CD4-positive, alpha-beta T cell treated with Interleukin-1 beta for 1 hour (primary cell): ENCODE data around the gene PPHLN1.
"Not testable (repeated sequence)": the region's sequence is repeated elsewhere in the genome, so short reads cannot be mapped to it uniquely, and the experiment has no call there.

Source experiments
- DNase-seq, 2 donors: peaks; one replicate each; pipeline ENCODE4 v3.0.0-alpha.2; 2020 to 2022

Gene PPHLN1

DNA sequence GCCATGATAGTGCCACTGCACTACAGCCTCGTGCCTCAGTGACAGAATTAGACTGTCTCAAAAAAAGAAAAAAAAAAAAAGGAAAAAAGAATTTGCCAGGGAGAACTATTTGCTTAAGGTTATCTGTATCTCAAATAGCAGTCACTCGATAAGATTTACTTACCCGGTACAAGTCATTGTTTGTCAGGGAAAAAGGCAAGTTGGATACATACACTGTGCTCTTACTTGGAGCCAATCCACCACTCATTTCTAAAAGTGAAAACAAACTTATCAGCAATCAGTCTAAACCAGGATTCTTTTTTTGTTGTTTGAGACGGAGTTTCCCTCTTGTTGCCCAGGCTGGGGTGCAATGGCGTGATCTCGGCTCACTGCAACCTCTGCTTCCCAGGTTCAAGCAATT lies 2.1 kb upstream of the PPHLN1 start:
- no peak for DNase-seq

- no peak for DNase-seq
Measured at GRCh38 chr12:42325326-42325652, 678 bp upstream of the PPHLN1 start.

DNA sequence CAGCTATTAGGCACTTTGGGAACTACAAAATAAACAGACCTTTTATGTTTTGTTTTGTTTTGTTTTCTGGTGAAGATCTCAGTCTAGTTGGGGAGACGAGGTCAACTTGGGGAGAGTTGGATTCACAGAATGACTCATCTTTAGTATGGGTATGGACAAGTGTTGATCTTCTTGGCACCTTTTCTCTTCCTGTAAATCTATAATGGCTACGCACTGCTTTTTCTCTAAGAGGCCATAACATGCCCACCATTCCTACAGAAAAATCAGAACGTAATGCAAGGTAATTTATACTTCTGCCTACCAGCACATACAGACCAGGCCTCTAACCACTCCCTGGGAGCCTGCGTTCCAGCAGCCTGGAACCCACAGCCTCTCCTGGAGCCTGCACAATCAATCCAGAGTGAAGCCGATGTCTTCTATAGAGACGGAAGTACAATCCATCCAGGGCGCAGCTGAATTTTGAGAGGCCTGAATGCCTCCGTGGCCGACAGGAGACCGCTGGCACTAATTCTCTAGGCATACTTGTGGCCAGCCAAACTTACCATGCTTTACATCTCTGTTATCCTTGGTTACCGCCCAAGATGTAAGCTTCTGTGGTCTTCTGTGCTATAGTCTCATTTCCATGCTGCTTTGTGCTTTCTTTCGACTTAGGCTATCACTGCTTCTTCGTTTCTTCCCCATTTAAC lies 717 bp downstream of the PPHLN1 start:
- peak in 1 of 2 donors; percentile 33 for DNase-seq

- DNase-seq, result no peak
Measured at GRCh38 chr12:42327227-42327590, 1.2 kb downstream of the PPHLN1 start.

DNA sequence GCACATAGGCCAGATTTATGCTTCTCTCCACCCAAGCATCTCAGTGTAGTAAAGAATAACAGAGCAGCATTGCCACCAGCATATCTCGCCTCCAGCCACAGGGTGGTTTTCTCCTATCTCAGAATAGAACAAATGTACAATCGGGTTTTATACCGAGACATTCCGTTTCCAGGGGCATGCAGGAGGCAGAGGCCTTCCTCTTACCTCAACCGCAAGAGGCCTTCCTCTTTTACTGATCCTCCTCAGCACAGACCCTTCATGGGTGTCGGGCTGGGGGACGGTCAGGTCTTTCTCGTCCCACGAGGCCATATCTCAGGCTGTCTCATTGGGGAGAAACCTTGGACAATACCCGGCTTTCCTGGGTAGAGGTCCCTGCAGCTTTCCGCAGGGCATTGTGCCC lies 4.1 kb downstream of the PPHLN1 start:
- peak in 1 of 2 donors; percentile 7 for DNase-seq

- DNase-seq, result peak; percentile 9 to 59
Measured at GRCh38 chr12:42332301-42333285, 6.6 kb downstream of the PPHLN1 start.

DNA sequence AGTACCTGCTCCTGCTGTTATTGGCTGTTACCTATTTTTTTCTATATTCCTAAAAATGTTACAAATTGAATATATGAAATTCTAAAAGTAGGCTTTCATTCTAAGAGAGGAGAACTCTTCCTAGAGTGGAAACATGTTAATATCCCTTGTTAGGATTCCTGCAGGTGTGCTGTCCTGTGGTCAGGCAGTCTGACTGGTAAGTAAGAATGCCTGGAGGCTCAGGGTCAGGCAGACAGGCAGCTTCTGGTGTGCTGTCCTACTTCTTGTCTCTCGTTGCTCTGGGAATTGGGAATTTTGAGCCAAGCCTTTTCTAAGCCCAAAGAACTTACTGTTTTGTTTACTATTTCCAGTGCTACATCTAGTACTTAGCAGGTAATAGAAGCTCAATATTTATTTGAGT lies 10.3 kb downstream of the PPHLN1 start:
- DNase-seq, result no peak

- DNase-seq, result no peak
Measured at GRCh38 chr12:42338280-42338679, 12.3 kb downstream of the PPHLN1 start.

DNA sequence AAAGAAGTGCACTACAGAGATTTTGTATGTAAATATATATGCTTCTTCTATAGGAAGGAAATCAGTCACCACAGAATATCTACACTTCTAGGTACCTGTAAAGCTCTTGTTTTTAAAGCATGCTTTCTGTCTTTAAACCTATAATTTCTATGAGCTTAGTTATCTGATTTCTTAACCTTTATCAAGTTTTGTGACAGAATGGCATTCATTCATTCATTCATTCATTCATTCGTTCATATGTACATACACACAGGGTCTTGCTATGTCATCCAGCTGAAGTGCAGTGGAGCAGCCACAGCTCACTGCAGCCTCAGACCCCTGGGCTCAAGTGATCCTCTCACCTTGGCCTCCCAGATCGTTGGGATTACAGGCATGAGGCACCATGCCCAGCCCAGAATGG lies 16.1 kb downstream of the PPHLN1 start:
- DNase-seq, result no peak

GRCh38 chr12:42343721-42344120 lies 17.8 kb downstream of the PPHLN1 start:
- no peak for DNase-seq

- DNase-seq, result no peak
Measured at GRCh38 chr12:42346403-42347002, 20.5 kb downstream of the PPHLN1 start.

DNA sequence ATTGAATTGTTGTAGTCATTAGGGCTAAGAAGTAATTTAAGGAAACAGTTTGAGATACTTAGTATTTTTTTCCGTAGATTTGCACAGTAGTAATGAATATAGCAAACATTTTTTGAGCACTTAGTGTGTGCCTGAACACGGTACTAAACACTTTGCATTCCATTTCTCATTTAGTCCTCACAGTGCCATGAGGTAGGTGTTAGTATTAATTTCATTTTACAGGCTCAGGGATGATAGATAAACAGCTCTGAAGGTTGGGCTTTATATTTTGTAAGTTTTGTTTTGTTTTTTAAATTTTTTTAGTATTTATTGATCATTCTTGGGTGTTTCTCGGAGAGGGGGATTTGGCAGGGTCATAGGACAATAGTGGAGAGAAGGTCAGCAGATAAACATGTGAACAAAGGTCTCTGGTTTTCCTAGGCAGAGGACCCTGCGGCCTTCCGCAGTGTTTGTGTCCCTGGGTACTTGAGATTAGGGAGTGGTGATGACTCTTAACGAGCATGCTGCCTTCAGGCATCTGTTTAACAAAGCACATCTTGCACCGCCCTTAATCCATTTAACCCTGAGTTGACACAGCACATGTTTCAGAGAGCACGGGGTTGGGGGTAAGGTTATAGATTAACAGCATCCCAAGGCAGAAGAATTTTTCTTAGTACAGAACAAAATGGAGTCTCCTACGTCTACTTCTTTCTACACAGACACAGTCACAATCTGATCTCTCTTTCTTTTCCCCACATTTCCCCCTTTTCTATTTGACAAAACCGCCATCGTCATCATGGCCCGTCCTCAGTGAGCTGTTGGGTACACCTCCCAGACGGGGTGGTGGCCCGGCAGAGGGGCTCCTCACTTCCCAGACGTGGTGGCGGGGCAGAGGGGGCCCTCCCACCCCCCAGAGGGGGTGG lies 23.4 kb downstream of the PPHLN1 start:
- not testable (repeated sequence) for DNase-seq

- not testable (repeated sequence) for DNase-seq
Measured at GRCh38 chr12:42350021-42350407, 24.0 kb downstream of the PPHLN1 start.

- no peak for DNase-seq
Measured at GRCh38 chr12:42356344-42356743, 30.4 kb downstream of the PPHLN1 start.

DNA sequence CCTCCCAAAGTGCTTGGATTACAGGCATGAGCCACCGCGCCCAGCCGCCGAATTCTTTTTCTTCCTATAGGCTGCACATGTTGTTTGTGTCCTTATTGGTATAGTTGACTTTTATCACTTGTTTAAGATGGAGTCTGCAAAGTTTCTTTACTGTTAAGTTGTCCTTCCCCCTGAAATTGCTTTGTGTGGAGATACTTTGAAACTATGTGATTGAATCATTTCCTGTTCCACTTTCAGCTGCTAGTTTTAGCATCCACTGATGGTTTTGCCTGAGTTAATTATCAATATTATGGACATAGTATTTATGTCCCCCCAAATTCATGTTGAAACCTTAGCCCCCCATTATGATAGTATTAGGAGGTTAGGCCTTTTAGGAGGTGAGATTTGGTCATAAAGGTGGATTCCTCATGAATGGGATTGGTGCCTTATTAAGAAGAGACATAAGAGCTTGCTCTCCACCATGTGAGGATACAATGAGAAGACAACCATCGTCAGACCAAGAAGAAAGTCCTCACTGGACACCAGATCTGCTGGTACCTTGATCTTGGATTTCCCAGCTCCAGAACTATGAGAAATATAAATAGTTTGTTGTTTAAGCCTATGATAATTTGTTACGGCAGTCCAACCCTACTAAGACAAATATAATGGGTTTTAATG lies 34.9 kb downstream of the PPHLN1 start:
- DNase-seq, result no peak

DNA sequence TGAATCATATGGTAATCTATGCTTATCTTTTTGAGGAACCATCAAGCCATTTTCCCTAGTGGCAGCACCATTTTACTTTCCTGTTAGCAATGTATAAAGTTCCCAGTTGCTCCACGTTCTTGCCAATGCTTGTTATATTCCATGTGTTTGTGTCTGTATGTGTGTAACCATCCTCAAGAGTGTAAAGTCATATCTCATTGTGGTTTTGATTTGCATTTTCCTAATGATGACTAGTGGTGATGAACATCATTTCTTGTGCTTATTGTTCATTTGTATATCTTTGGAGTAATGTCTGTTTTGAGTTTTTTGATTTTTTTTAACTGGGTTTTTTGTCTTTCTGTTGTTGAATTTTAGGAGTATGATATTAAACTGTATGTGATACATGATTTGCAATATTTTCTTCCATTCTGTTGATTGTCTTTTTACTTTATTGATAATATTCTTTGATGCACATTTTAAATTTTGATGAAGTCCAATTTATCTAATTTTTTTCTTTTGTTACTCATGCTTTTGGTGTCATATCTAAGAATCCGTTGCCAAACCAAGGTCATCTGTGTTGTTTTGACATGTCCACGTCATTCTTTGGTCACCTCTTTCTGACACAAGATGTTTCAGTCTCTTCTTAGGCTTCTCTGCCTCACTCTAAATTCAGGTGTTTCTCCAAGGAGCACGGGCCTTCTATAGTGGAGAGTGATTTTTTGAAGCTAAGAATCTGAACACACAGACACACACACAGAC lies 36.1 kb downstream of the PPHLN1 start:
- no peak for DNase-seq

- no peak for DNase-seq
Measured at GRCh38 chr12:42362647-42363260, 36.8 kb downstream of the PPHLN1 start.

DNA sequence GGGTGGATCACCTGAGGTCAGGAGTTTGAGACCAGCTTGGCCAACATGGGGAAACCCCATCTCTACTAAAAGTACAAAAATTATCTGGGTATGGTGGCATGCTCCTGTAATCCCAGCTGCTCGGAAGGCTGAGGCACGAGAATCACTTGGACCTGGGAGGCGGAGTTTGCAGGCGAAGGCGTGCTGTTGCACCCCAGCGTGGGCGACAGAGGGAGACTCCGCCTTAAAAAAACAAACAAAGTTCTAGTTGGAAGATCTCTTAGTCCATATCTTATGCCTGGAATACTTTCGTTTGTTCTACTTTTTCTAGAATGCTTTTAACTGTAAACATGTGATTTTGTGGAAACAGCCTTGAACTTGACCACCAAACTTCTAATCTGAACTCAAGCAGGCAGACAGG lies 38.7 kb downstream of the PPHLN1 start:
- DNase-seq, result no peak

DNA sequence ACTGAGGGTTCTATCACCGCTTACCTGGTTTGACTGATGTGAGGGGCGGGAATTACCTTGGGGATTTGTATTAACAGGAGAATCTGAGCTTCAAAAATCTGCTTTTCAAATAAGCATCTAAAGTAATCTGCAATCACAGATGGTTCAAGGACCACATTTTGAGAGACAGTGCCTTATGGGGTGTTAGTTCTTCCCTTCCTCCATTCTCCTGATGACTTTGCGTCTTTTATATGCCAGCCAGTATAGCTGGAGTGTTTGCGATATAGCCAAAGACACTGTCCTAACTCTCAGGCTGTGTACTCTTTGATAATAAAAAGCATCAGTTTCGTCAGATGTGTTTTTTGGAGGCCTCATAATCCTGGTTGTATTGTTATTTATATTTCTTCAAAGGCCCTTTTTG lies 39.5 kb downstream of the PPHLN1 start:
- no peak for DNase-seq

GRCh38 chr12:42370013-42370412 lies 44.0 kb downstream of the PPHLN1 start:
- DNase-seq, result no peak

DNA sequence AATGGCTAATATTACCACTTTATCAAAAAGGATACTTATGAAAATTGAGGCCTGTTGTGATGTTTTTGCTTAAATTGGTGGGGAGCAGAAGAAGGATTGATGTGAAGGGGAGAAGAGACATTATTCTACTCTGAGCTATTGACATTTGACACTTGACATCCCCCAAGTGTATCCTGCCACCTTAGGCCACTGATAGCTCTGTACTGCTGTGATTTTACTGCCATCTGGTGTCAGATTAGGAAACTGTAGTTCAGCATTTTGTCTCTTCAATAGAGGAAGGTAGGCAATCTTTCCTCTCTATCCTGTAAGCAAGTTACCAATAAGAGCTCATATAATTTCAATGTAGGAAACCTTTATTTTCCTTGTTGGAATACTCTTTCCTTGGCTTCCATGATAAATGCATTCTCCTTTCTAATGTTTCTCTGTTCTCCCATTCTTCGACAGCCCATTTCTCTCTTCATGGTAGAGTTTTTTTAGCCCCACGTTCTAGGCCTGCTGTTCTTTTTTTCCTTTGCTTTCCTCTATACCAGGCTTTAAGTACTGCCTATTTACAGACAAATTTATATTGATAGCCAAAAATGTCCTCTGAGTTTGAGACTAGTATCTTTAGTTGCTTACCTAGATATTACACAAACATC lies 46.3 kb downstream of the PPHLN1 start:
- DNase-seq, result peak; percentile 9 to 63
